Measurements from ENCODE around the gene OSTF1.

Gene OSTF1

DNA sequence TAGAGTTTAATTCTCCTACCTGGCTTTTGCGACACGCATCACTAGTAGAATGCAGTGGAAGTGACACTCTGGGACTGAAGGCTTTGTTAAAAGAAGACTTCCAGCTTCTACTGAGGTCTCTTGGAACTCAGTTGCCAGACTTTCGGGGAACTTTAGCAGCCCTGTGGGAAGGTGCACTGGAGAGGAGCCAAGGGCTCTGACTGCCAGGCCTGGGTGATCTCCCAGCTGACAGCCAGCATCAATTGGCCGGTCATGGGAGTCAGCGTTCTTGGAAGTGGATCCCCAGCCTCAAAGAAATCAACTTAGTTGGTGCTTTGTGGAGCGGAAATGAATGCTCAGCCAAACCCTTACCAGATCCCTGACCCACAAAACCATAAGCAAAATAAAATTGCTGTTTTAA lies 87.1 kb downstream of the OSTF1 start:
- no peaks in the 10 kb centered on the region for H3K4me1 ChIP-seq (ENCODE audit: control insufficient read depth, low read depth, low read length)
- H3K36me3 ChIP-seq (ENCODE audit: control insufficient read depth, low read depth, low read length): no peaks in the 10 kb centered on the region
- H3K27ac ChIP-seq (ENCODE audit: low read length): no peak overlapping the region
- no peak overlapping the region for H3K4me3 ChIP-seq (ENCODE audit: low read length)
- H3K27me3 ChIP-seq (ENCODE audit: control insufficient read depth, insufficient read depth, low read length): no peaks in the 10 kb centered on the region
- H3K9ac ChIP-seq (ENCODE audit: low read length): no peak overlapping the region
- no peaks in the 10 kb centered on the region for H3K9me3 ChIP-seq (ENCODE audit: control insufficient read depth, low read depth, low read length)

DNA sequence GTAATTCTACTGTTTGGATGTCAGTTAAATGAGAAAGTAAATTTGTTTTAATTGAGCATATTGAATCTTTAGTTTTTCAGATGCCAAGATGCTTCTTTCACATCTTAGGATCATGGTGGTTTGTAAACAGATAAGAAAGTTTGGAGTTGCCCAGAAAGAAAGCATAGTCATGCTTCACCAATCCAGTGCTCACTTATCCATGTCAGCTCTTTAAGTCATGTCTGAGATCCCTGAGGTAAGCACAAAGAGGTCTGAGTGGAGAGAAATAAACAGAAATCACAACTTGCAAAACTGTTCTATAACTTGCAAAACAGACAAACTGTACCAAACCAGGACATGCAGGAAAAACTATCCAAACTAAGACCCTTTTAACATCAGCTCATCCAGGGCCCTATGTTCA lies 87.7 kb downstream of the OSTF1 start:
- Histone ChIP-seq H3K36me3 (ENCODE audit: control insufficient read depth, low read depth, low read length) (no peaks in the 10 kb centered on the region), H3K9me3 (ENCODE audit: control insufficient read depth, low read depth, low read length) (no peaks in the 10 kb centered on the region), H3K27me3 (ENCODE audit: control insufficient read depth, insufficient read depth, low read length) (no peaks in the 10 kb centered on the region), H3K4me3 (ENCODE audit: low read length) (no peak overlapping the region), H3K4me1 (ENCODE audit: control insufficient read depth, low read depth, low read length) (no peaks in the 10 kb centered on the region), H3K9ac (ENCODE audit: low read length) (no peak overlapping the region), H3K27ac (ENCODE audit: low read length) (no peak overlapping the region)

DNA sequence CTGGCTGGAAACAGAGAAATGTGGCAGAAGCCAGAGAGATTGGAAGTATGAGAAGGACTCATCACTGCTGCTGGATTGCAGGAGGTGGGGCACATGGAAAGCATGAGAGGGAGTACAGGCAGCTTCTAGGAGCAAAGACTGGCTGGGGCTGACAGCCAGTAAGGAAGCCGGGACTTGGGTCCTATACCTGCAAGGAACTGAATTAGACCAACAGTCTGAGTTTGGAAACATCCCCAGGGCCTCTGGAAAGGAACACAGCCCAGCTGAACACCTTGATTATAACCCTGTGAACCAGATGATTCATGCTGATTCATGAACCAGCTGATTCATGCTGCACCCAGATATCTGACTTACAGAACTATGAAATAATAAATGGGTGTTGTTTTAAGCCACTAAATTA lies 93.4 kb downstream of the OSTF1 start:
- no peaks in the 10 kb centered on the region for H3K36me3 ChIP-seq (ENCODE audit: control insufficient read depth, low read depth, low read length)
- H3K27ac ChIP-seq (ENCODE audit: low read length): no peak overlapping the region
- H3K9ac ChIP-seq (ENCODE audit: low read length): no peak overlapping the region
- no peaks in the 10 kb centered on the region for H3K27me3 ChIP-seq (ENCODE audit: control insufficient read depth, insufficient read depth, low read length)
- no peaks in the 10 kb centered on the region for H3K4me1 ChIP-seq (ENCODE audit: control insufficient read depth, low read depth, low read length)
- no peaks in the 10 kb centered on the region for H3K9me3 ChIP-seq (ENCODE audit: control insufficient read depth, low read depth, low read length)
- H3K4me3 ChIP-seq (ENCODE audit: low read length): no peak overlapping the region

DNA sequence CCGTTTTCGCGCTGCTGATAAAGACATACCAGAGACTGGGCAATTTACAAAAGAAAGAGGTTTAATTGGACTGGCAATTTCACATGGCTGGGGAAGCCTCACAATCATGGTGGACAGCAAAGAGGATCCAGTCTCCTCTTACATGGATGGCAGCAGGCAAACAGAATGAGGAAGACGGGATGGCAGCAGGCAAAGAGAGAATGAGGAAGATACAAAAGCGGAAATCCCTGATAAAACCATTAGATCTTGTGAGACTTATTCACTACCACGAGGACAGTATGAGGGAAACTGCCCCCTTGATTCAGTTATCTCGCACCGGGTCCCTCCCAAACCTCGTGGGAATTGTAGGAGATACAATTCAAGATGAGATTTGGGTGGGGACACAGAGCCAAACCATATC lies 95.0 kb downstream of the OSTF1 start:
- Histone ChIP-seq H3K36me3 (ENCODE audit: control insufficient read depth, low read depth, low read length) (no peaks in the 10 kb centered on the region), H3K27me3 (ENCODE audit: control insufficient read depth, insufficient read depth, low read length) (no peaks in the 10 kb centered on the region), H3K4me1 (ENCODE audit: control insufficient read depth, low read depth, low read length) (no peaks in the 10 kb centered on the region), H3K4me3 (ENCODE audit: low read length) (no peak overlapping the region), H3K27ac (ENCODE audit: low read length) (no peak overlapping the region), H3K9ac (ENCODE audit: low read length) (no peak overlapping the region), H3K9me3 (ENCODE audit: control insufficient read depth, low read depth, low read length) (no peaks in the 10 kb centered on the region)

DNA sequence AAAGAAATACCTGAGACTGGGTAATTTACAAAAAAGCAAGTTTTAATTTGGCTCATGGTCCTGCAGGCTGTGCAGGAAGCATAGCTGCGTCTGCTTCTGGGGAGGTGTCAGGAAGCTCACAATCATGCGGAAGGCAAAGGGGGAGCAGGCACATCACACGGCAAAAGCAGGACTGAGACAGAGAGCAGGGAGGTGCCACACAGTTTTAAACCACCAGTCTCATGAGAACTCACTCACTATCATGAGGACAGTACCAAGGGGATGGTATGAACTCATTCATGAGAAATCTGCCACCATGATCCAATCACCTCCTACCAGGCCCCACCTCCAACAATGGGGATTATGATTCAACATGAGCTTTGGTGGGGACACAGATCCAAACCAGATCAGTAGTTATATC lies 96.2 kb downstream of the OSTF1 start:
- H3K9me3 ChIP-seq (ENCODE audit: control insufficient read depth, low read depth, low read length): no peaks in the 10 kb centered on the region
- no peaks in the 10 kb centered on the region for H3K4me1 ChIP-seq (ENCODE audit: control insufficient read depth, low read depth, low read length)
- H3K27me3 ChIP-seq (ENCODE audit: control insufficient read depth, insufficient read depth, low read length): no peaks in the 10 kb centered on the region
- no peaks in the 10 kb centered on the region for H3K36me3 ChIP-seq (ENCODE audit: control insufficient read depth, low read depth, low read length)
- no peak overlapping the region for H3K27ac ChIP-seq (ENCODE audit: low read length)
- H3K4me3 ChIP-seq (ENCODE audit: low read length): no peak overlapping the region
- H3K9ac ChIP-seq (ENCODE audit: low read length): no peak overlapping the region

DNA sequence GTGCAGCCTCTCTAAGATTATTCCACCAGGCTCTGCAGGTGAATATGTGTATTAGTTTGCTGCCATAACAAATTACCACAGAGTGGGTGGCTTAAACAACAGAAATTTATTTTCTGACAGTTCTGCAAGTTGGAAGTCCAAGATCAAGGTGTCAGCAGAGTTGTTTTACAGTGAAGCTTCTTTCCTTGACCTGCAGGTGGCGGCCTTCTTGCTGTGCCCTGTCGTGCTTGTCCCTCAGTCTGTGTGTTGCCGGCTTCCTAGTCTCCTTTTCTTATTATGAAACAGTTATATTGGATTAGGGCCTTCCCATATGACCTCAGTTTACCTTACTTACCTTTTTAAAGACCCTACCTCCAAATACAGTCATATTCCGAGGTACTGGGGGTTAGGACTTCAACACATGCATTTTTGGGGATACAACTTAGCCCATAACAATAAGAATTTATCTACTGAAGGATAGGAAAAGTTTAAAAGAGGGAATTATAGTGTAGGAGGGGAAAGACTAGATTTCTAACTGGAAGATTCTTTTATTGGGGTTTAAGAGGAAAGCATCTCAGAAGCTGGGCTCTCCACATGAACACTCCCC lies 97.4 kb downstream of the OSTF1 start:
- Histone ChIP-seq H3K27ac (ENCODE audit: low read length) (no peak overlapping the region), H3K4me3 (ENCODE audit: low read length) (no peak overlapping the region), H3K9ac (ENCODE audit: low read length) (no peak overlapping the region), H3K4me1 (ENCODE audit: control insufficient read depth, low read depth, low read length) (no peaks in the 10 kb centered on the region), H3K9me3 (ENCODE audit: control insufficient read depth, low read depth, low read length) (no peaks in the 10 kb centered on the region), H3K36me3 (ENCODE audit: control insufficient read depth, low read depth, low read length) (no peaks in the 10 kb centered on the region), H3K27me3 (ENCODE audit: control insufficient read depth, insufficient read depth, low read length) (no peaks in the 10 kb centered on the region)

DNA sequence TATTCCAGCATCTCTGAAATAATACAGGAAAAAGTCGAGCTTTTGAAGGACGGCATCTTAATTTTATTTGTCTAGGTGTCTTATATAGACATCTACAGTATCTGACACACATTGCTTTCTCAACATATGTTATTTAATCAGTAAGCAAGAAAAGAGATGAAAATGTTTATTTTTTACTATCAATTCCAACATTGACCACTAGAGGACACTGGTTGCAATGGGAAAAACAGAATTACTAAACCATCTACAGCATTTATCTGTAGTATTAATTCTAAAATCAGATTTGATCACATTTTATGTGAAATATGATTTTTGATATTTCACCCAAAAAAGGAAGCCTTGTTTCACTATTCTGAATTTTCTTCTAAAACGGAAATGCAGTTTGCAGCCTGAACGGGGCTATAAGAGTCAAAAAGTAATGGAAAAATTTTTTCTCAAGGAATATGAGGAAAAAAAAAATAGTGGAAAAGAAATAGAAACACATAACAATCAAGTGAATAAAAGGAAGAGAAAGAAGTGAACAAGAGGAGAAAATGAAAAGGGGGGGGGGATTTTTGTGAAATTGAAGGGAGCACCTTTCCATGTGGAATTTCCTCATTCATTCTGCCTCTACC lies 98.6 kb downstream of the OSTF1 start:
- no peak overlapping the region for H3K4me3 ChIP-seq (ENCODE audit: low read length)
- no peak overlapping the region for H3K27ac ChIP-seq (ENCODE audit: low read length)
- H3K4me1 ChIP-seq (ENCODE audit: control insufficient read depth, low read depth, low read length): no peaks in the 10 kb centered on the region
- no peak overlapping the region for H3K9ac ChIP-seq (ENCODE audit: low read length)
- H3K36me3 ChIP-seq (ENCODE audit: control insufficient read depth, low read depth, low read length): no peaks in the 10 kb centered on the region
- H3K9me3 ChIP-seq (ENCODE audit: control insufficient read depth, low read depth, low read length): no peaks in the 10 kb centered on the region
- no peaks in the 10 kb centered on the region for H3K27me3 ChIP-seq (ENCODE audit: control insufficient read depth, insufficient read depth, low read length)

DNA sequence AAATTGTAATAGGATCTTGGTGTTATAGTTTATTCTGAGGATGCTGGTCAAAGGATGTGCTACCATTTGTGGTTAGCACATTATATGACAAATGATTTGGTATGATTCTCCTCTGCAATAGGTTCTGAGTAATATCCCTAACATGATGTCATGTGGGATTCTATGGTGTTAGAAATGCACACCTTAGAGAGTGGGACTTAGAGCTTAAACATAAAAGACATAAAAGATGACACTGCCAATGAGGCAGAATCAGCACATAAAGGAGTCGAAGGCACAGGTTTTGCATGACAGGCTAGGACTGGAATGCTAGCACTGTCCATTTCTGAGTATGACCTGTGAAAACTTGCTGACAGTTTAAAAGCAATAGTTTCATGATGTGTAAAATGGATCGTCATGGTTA lies 100.4 kb downstream of the OSTF1 start:
- Histone ChIP-seq H3K9me3 (ENCODE audit: control insufficient read depth, low read depth, low read length) (no peaks in the 10 kb centered on the region), H3K4me1 (ENCODE audit: control insufficient read depth, low read depth, low read length) (no peaks in the 10 kb centered on the region), H3K4me3 (ENCODE audit: low read length) (no peak overlapping the region), H3K36me3 (ENCODE audit: control insufficient read depth, low read depth, low read length) (no peaks in the 10 kb centered on the region), H3K27ac (ENCODE audit: low read length) (no peak overlapping the region), H3K27me3 (ENCODE audit: control insufficient read depth, insufficient read depth, low read length) (no peaks in the 10 kb centered on the region), H3K9ac (ENCODE audit: low read length) (no peak overlapping the region)

DNA sequence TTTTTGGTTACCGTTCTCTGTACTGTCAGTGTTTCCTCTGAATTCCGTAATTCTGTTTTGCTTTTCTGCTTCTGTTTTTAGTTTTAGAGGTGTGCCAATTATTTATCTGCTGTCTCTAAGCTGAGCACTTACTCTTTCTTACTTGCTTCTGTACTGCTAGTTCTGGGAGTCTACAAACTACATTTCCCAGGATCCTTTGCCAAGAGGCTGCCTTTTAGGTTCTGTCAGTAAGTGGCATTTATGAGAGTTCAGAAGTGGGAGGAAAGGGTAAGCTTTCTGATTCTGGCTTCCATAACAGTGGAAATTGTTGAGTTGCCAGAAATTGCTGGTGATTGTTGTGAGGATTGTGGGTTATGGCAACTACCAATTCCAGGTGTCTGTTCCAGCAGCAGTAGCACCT lies 102.4 kb downstream of the OSTF1 start:
- Histone ChIP-seq H3K9me3 (ENCODE audit: control insufficient read depth, low read depth, low read length) (no peaks in the 10 kb centered on the region), H3K27me3 (ENCODE audit: control insufficient read depth, insufficient read depth, low read length) (no peaks in the 10 kb centered on the region), H3K4me1 (ENCODE audit: control insufficient read depth, low read depth, low read length) (no peaks in the 10 kb centered on the region), H3K27ac (ENCODE audit: low read length) (no peak overlapping the region), H3K9ac (ENCODE audit: low read length) (no peak overlapping the region), H3K4me3 (ENCODE audit: low read length) (no peak overlapping the region), H3K36me3 (ENCODE audit: control insufficient read depth, low read depth, low read length) (no peaks in the 10 kb centered on the region)
